ENCODE results near the gene GATAD2B.
"Not testable (repeated sequence)": the region's sequence is repeated elsewhere in the genome, so short reads cannot be mapped to it uniquely, and the experiment has no call there.

Gene GATAD2B

GRCh38 chr1:153882296-153882912 lies 40.4 kb downstream of the GATAD2B start:
- DNase-seq = no peak

- DNase-seq = peak; percentile 69
These were observed 41.0 kb downstream of the GATAD2B start for GRCh38 chr1:153881751-153882150.

- DNase-seq = peak; percentile 88
These were observed 41.8 kb downstream of the GATAD2B start for GRCh38 chr1:153880962-153881361.

GRCh38 chr1:153880024-153880423 lies 42.7 kb downstream of the GATAD2B start:
- DNase-seq = no peak

- DNase-seq = no peak
These were observed 45.7 kb downstream of the GATAD2B start for GRCh38 chr1:153877112-153877511.

GRCh38 chr1:153872934-153873333 lies 49.8 kb downstream of the GATAD2B start:
- DNase-seq = no peak

- DNase-seq = no peak
These were observed 50.4 kb downstream of the GATAD2B start for GRCh38 chr1:153872331-153872730.

- no peak for DNase-seq
These were observed 53.3 kb downstream of the GATAD2B start for GRCh38 chr1:153869486-153869885.

GRCh38 chr1:153866045-153866850 lies 56.5 kb downstream of the GATAD2B start:
- DNase-seq = no peak

GRCh38 chr1:153860285-153860684 lies 62.5 kb downstream of the GATAD2B start:
- no peak for DNase-seq

GRCh38 chr1:153857505-153857904 lies 65.3 kb downstream of the GATAD2B start:
- DNase-seq = no peak

GRCh38 chr1:153856763-153857162 lies 66.0 kb downstream of the GATAD2B start:
- DNase-seq = no peak

GRCh38 chr1:153852170-153852569 lies 70.6 kb downstream of the GATAD2B start:
- DNase-seq = no peak

- DNase-seq = peak; percentile 78
These were observed 73.1 kb downstream of the GATAD2B start for GRCh38 chr1:153849487-153850185.

- no peak for DNase-seq
These were observed 74.0 kb downstream of the GATAD2B start for GRCh38 chr1:153848805-153849204.

- no peak for DNase-seq
These were observed 77.6 kb downstream of the GATAD2B start for GRCh38 chr1:153845158-153845557.

- DNase-seq = not testable (repeated sequence)
These were observed 78.4 kb downstream of the GATAD2B start for GRCh38 chr1:153844349-153844748.

- no peak for DNase-seq
These were observed 80.7 kb downstream of the GATAD2B start for GRCh38 chr1:153842006-153842471.

- DNase-seq = no peak
These were observed 81.2 kb downstream of the GATAD2B start for GRCh38 chr1:153841463-153841994.

GRCh38 chr1:153840774-153841173 lies 82.0 kb downstream of the GATAD2B start:
- not testable (repeated sequence) for DNase-seq

- not testable (repeated sequence) for DNase-seq
These were observed 88.8 kb downstream of the GATAD2B start for GRCh38 chr1:153833968-153834367.

- no peak for DNase-seq
These were observed 89.6 kb downstream of the GATAD2B start for GRCh38 chr1:153833171-153833570.

- DNase-seq = peak; percentile 36
These were observed 90.5 kb downstream of the GATAD2B start for GRCh38 chr1:153832293-153832692.

All from hematopoietic multipotent progenitor cell treated with erythropoietin and hydrocortisone succinate and interleukin-3 and kit ligand, for 4 days (in vitro differentiated cells).